A673 (cell line): ENCODE results near the gene PNMA5.
"Not testable (repeated sequence)": the region's sequence is repeated elsewhere in the genome, so short reads cannot be mapped to it uniquely, and the experiment has no call there.

Source experiments
- CTCF ChIP-seq: fragments of 300-800, 200-600 bp; sonication (generic); conservative IDR thresholded peaks from 2 replicates; pipeline ENCODE4 v1.5.1; 2017; ENCODE audit warnings: low read depth, mild to moderate bottlenecking, antibody characterized with exemption, low read length, moderate library complexity, mixed read lengths
- EZH2 ChIP-seq: fragments of 200-600 bp; sonication (generic); IDR thresholded peaks from 2 replicates; pipeline ENCODE4 v1.6.1; 2017; ENCODE audit warnings: borderline replicate concordance, low read depth, mild to moderate bottlenecking, mixed read lengths, antibody characterized with exemption, low read length; ENCODE audit not compliant: poor library complexity, severe bottlenecking

GRCh38 chrX:153017174-153017573 lies 23.3 kb upstream of the PNMA5 start:
- not testable (repeated sequence) for TF ChIP-seq CTCF, EZH2
